Bone marrow (tissue), 2 donors: Measurements from ENCODE around the gene HOXA1.

ENCODE experiments used
- DNase-seq, 2 donors: peaks; one replicate each; lab custom pipeline; 2025; lab: John Stamatoyannopoulos, UW

HOXA1 gene

DNA sequence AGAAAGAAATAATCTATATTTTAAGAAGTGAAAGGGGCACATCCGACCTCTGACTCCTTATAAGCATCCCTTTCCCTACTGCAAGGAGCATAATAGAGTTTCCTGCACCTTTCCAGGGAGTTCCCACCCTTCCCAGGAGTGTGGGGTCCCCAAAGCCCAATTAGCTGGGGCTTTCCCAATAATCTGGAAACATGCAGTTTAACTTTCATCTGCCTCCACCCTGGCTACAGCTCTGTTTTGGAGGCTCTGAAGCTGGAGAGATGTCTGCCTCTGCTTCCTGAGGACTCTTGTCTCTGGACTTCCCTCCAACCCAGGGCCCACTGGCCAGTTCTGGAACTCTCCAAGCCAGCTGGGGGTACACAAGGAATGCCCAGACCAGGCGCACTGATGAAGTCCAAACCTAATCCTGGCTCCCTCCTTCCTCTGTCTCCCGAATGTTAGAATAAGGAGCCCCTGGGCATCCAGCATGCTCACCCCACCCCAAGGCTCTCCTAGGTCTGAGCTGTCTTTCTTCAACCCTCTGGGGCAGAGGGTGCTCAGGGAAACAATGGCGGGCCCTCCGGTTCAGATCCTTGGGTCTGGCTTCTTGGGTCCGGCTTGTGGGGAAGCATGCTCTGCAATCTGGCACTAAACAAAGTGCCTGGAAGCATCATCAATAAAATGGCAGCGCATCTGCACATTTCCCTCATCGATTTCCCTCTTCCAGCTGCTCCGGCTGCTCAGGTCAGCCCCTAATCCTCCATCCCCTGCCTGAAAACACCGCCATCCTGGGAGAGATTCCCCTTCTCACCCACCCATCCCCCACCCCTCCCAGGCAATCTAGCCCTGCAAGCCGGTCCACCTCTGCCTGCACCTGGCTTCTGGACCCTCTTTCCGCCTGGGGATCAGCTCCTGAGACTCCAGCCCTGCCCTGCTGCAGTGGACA, 21.4 kb upstream of the HOXA1 start:
- DNase-seq, result no peak

DNA sequence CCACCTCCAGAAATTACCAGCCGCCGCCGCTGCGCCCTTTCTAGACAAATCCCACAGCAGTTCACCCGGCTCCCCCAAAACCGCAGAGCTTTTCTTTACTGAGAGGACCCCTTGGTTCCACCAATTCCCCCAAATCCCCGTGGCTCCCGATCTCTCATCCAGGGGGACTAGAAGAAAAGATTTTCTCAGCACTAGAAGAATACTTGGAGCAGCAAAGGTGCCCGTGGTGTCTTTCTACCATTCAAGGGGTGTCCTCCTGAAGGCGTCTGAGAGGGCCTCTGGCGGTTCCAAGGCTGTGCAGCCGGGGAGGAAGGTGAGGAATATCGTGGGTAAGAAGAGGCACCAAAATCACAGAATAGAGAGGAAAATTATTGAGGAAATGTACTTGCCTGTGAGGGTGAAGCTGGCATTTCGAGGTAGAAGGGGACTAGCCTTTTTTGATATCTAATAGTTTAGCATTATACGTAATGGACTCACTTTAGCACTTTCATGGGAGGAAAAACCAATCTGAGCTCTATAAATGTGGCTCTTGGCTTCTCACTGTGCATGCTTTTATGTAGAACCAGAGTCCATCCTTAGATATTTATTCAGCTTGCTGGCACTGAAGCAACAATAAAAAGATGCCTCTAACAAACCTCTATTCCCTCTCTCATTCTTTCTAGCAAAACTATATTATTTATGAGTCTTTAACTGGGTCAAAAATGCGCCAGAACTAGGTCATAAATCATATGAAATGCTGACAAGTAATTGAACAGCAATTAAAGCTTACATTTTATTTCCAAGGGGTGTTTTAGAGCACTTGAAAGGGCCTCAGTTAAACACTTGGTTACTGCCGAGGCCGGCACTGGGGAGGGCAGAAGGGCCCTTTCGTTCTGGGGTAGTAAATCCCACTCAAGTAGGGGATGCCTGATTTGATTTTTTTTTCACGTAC, 20.5 kb upstream of the HOXA1 start:
- no peak for DNase-seq

DNA sequence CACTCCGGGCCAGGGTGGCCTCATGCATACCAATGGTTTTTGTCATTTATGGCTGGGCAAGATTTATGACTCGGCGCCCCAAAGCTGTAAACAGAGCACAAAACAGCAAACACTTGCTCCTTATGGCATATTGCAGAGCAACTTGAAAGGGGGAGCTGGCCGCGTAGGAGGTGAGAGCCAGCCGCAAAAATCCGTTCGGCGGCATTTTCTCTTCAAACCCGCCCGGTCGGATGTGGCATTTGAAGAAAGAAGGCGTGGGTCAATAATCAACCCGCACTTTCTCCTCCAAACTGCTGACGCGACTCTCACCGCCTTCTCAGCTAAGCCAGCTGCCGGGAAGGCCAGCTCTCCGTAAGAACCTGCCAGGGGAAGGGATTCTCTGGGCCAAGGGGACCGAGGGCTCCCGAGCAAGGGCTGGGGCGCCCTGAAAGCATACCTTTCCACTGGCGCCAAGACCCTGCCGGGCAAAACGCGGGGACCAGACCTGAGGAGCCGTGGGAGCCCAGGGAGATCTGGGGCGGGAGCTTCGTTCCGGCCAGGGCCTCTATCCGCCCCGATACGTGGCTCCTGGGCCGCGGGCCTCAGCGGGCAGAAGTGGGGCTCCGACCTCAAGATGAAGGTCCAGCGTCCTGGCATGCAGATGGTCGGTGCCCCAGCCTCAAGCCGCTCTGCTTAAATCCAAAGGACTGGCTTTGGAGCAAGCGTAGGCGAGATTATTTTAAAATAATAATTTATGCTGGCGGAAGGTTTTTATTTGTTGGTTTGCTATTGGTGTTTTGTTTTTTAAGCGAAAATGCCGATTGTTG, 19.6 kb upstream of the HOXA1 start:
- no peak for DNase-seq

DNA sequence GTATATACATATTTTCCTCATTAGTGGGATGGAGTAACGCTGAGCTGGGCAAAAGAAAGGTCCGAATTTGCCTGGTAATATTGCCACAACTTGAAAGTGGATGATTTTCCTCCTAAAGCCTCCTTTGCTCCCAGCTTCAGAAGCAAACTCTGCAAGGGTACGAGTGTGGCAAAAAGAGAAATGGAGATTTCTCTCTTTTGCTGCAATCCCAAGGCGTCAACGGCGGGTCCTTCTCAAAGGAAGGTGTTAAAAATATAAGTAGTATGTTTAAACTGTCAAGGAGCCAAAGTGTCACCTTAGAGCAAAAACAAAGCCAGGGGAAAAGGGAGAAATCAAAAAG, 19.1 kb upstream of the HOXA1 start:
- no peak for DNase-seq

DNA sequence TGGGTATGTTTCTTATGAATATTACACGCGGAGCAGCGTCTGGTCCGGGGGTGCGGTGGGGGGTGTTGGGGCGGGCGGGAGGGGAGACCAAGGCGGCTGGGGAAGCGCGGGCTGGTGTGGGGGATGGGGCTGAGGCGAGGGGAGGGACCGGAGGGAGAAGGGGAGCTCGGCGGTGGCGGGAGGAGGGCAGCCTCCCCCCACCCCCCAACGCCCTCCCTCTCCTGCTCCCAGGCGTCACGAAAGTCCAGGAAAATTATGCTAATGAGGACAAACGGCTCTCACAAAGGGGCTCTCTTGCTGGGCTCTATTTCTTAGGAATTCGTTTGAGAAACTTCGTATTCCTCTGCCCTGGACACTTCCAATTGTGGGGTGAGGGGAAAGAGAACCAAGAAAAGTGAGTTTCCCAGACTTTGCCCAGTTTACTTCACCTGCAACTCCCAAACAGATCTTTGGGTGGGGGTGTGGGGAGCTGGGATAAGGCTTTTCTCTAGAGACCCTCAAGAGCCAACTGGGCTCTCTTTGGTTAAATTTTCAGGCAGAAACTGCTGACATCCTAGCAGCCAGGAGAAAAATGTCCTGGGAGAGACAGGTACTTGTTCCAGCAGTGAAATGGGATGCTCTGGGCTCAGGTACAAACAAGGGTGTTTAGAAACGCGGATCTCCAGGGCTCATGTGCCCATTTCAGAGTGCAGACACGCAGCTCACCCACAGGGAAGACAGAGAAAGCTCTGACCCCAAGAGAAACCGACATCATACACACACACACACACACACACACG, 18.4 kb upstream of the HOXA1 start:
- DNase-seq, result no peak

DNA sequence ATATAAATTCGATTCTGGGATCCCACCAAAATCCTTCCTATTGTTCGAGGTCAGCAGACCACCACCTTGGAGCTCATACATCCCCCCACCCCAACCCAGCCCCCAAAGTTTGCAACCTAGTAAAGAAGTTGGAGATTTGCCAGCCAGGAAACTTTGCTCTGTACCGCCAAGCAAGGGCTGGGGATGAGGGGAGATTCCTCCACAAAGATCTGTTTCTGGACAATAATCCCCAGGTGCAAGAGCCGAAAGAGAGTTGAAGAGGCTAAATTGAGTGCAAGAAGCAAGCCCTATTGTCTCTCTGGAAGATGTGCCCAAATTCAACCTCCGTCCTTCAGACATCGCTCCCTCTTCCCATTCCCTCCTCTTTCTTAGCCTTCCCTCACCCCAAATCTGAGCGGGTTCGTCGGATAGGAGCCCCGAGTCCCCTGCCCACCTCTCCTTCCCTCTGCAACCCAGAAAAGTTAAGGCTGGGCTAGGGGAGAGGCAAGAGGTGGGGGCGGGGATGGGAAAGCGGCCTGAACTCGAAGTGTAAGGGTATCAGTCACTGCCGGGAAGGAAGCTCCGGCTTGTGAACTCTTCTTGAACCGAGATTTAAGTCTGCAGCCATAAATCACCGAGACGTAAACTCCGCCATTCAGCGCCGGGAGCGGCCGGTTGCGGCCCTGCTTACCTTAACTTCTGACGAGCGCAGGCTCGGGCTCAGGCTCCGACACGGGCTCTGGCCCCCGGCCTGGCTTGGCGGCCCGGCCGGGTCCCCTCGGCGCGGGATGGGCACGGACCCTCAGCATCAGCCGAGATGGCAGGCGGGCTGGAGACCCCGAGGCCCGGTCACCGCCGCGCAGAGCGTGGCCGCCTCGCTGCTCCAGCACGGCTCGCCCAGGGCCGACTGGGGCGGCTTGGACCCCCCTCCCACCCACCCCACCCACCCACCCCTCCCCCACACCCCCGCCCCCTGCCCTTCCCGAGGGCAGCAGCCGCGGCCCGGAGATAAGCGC, 17.5 kb upstream of the HOXA1 start:
- DNase-seq, result no peak

DNA sequence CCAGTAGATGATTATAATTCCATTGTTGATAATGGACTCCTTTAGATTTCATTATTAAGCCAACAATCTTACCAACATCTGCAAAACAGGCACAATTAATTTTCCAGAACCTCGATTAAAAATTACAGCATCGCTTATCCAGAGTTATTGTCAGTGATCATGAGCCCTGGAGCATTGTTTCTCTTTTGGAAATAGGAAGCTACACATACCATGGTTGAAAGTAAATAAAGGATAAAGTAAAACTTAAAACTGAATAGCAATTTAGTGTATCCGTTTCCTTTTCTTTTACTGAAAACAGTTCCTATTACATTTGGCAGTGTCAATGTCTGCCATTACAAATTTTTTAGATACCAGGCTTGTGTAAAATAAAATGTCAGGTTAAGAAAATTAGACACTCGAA, 16.6 kb upstream of the HOXA1 start:
- no peak for DNase-seq

DNA sequence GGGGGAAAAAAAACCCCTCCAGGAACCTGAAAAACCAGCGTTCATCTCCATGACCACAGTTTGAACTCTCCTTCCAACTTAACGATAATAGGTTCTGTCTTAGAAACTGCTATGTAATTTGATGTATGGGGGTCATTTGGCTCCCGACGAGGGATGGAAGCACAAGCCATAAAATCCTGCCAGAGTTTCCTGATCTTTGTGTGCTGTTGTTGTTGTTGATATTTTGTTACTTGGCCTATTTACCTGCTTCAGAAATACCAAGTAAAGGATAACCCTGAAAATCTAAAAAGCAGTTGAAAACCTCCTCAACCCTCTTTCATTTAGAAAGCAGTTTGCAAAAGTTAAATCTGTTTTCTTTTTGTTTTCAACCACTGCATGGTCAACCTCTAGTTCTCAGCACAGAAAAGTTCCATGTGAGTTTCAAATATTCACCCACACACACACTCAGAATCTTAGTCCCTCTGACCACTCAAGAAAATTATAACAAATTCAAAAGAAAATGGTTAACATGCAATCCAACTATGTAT, 16.0 kb upstream of the HOXA1 start:
- no peak for DNase-seq

DNA sequence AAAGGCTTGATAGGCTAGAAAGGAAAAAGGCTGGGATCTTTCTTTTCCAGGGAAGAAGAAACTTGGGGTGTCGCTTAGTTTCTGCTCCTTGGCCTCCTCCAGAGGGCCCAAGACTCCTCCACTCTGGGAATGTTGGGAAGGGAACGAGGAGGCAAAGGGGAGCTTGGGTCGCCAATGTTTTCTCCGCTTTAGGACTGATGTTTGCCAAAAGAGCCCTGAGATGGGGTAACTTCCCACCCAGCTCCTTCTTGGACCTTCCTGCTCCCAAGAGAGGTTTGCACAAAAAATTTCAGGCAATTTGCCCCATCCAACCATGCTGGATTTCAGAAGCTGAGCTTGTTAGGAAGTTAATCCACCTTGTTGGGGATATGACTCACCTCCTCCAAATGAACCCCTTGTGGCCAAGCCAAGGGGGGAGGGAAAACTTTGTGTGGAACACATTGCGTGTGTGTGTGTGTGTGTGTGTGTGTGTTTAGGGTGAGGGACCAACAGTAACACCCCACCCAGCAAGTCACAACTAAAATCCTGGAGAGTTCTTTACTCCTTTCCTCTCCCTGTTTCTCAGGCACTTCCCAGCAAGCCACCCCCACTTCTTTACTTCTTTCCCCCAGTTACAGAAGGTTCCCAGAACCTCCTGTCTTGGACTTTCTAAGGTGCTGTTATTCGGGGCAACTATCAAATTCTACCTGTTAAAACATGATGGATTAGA, 15.4 kb upstream of the HOXA1 start:
- DNase-seq, result no peak

DNA sequence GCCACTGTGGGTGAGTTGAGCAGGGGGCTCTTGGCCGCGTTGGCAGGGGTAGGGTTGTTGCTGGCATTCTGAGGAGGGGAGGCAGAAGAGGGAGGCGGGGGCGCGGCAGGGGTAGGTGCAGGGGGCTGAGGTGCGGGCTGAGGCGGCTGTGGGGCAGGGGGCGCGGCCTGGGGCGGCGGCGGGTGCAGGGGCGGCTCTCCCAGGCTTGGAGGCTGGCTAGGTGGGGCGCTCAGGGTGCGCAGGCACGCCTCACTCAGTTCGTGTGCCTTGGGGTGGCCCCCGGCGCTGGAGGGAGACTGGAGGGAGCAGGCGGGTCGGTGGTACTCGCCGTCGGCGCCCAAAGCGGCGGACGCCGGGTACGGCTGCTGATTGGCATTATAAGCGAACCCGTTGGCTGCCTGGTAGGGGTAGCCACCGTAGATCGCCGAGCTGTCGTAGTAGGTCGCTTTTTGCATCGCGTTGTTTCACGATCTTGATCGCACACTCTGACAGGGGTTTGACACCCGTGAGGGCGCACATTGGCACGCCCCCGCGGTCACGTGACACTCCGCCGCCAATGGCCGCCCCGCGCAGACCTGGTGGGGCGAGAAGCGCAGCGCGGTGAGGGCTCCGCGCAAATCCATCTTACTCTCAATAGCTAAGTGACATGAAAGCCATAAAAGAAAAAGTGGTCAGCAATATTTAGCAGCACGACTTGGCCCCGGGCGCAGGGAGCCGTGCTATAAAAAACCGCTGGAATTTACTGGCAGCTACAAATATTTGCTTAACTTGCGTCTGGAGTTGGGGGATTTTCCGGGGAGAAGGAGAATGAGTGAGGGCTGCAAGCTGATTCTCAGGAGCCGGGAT, 14.6 kb upstream of the HOXA1 start:
- no peak for DNase-seq

DNA sequence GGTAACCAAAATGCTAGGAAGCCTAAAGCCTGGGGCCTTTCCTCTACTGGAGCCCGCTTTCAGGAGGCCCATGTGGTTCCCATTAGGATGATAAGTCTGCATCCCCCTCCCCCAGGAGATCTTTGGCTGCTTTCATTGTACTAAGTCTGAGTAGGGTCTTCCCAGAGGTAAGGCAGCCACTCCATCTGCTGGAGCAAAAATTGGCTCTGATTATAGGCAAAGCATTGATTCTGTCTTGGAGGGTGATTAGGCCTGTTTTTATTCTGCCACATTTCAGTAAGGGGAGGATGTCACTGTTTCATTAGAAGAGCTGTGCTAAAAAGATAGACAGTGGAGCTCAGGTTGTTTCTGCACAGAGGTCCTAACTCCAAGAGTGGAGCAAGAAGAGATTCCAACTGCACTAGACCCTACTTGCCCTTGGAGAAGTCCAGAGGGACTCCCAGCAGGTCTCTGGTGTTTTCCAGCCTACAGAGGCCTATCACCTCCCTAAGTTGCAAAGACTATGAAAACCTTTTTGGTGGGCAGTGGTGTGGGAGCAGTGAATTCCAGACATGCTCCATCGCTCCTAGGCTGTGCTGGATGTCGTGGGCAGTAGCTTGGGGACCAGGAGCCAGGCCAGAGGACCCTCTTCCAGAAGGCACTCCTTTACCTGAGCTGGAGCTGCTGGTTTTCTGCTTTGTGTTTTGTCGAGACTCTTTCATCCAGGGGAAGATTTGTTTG, 13.8 kb upstream of the HOXA1 start:
- no peak for DNase-seq

DNA sequence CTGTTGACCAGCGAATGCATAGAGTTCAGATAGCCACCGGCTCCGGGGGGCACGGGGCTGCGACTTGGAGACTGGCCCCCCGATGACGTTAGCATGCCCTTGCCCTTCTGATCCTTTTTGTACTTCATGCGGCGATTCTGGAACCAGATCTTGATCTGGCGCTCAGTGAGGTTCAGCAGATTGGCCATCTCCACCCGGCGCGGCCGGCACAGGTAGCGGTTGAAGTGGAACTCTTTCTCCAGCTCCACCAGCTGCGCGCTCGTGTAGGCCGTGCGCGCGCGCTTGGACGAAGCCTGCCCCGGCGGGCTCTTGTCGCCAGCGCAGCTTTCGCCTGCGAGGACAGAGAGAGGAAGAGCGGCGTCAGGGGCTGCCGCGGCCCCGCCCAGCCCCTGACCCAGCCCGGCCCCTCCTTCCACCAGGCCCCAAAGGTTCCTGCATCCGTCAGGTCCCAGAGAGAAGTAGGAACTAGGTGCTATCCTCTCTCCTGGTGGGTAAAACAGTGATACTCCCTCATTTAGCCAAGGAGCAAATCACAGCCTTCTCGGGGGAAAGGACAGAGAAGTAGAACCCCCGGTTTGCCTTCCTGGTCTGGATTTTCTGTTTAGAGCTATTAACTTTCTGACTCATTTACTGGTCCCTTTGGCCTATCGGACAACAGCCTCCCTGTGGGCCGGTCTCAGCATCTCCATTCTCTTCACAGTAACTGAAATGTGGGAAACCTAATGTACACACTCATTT, 12.8 kb upstream of the HOXA1 start:
- DNase-seq, result no peak

DNA sequence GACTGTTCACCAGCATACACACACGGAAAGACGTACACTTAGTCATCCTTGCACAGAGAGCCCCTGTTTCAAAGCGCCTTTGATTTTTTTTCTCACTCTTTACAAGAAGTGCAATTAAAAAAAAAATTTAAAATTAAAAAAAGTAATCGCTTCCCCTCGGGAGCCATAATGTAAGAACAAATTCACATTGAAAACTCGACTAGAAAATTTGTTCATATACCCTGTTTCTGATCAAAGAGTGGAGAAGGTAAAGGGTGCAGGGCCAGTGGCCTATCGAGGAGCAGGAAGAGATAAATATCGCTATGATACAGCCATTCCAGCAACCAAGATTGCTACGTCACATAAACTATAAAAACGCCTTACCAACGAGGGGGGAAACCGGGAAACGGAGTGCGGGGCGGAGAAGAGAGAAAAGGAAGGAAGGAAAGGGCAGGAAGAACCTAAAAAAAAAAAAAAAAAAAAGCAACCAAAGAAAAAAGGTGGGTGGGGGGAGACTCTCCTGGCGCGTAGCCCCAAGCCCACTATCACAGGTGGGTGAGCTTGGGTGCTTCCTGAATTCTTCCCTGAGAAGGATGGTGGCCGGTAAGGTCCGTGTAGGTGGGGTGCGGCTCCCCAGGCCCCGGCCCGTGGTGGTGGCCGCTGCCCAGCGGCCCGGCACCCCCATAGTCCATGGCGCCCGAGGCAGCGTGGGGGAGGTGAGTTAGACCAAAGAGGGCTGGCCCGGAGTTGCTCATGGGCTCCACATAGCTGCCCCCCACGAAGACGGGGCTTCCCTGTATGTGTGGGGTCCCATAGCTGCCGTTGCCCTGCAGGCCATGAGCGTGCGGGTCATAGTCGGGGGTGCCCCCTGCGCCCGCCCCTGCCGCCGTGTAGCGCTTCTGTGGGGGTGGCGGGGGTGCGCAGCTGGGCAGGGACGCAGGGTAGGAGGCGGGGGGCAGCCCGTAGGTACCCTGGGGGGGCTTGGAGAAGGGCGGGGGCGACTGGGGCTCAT, 11.9 kb upstream of the HOXA1 start:
- DNase-seq, result no peak

DNA sequence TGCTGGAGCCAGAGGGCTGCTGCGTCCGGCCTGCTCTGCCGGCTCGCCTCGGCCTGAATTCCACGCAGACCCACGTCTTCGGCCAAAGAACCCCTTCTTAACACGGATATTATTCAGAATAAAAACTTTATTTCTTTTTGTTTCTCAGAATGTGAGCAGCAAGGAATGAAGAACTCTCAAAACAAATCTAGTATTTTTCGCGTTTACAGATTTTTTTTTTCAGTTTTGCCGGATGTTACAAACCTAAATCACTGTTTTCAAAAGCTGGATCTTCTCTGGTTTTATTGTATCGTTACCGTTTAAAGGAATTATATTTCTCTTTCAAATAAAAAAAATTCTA, 11.1 kb upstream of the HOXA1 start:
- DNase-seq, result no peak

DNA sequence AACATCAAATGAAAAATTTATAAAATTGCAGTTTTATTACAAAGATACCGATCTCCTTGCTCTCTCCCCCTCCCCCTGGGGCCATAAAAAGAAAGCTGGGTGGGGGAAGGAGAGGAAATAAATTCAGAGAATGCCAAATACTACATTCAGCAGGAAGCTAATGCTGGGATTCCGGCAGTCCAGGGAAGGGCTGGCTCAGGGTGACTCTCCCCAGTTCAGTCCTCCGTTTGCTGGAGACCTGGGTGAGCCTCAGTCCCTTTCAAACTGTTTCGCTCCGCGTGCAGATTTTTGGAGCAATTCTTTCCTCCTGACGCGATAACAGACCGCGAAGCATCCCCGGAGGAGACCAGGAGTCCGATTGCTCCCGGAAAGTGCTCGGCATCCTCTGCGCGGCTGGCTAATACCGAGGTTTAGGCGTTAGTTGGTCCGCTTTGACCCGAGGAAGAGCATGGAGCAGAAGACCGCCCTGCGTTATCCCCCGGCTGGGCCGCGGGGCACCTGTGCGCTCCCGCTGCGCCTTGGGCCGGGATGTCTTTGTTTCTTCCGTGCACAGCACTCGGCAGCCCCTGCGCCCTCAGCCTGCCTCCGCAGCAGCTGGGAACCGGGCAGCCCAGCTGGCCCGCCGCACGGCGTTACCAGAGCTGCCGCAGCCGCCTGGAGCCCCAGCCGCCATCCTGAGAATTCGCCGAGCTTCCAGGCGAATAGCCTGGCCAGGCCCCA, 10.5 kb upstream of the HOXA1 start:
- no peak for DNase-seq
